Prostate gland (tissue), 2 donors: ENCODE data around the gene AARSD1. TPM values are rescaled to one million over a fixed set of nuclear protein-coding genes. Genes with fewer than 3 reads are reported as not detected.
A peak's percentile ranks its signal among the peaks of the same experiment; 100 is the strongest.
"Not testable (repeated sequence)": the region's sequence is repeated elsewhere in the genome, so short reads cannot be mapped to it uniquely, and the experiment has no call there.

Experiments
- DNase-seq: peaks from one replicate; pipeline ENCODE4 v3.0.0-alpha.2; 2019; ENCODE audit warnings: low spot score
- H3K27ac ChIP-seq, 2 donors: fragments of 200-600 bp; sonication (generic); 2 replicates each; pipeline ENCODE4 v1.5.1; 2017 to 2019
- H3K27me3 ChIP-seq: fragments of 200-600 bp; sonication (generic); replicated peaks from 2 replicates; pipeline ENCODE4 v1.5.1; 2019; ENCODE audit not compliant: insufficient read depth
- H3K36me3 ChIP-seq, 2 donors: fragments of 200-600 bp; sonication (generic); 1 replicate in 1 of 2; 2 replicates in 1 of 2; pipeline versions ENCODE4 v1.5.1 to v1.8.1; 2017 to 2019
- H3K4me1 ChIP-seq: fragments of 200-600 bp; sonication (generic); replicated peaks from 2 replicates; pipeline ENCODE4 v1.5.1; 2019
- H3K4me3 ChIP-seq, 2 donors: fragments of 200-600 bp; sonication (generic); 2 replicates each; pipeline ENCODE4 v1.5.1; 2017 to 2019
- H3K9me3 ChIP-seq: fragments of 200-600 bp; sonication (generic); 2 replicates; pipeline ENCODE4 v1.5.1; 2017
- POLR2A ChIP-seq: fragments of 450-650 bp; IDR thresholded peaks from one replicate; pipeline ENCODE4 v1.6.1; 2016; ENCODE audit warnings: antibody characterized with exemption, mild to moderate bottlenecking
- POLR2AphosphoS5 ChIP-seq: sonication (generic); formaldehyde crosslinking; IDR thresholded peaks from one replicate; pipeline ENCODE4 v1.6.1; 2017; ENCODE audit warnings: antibody characterized with exemption
- WGBS: methylation state at CpG from one replicate; pipeline ENCODE4 v1.1.5; 2018; 5-methylcytosine and 5-hydroxymethylcytosine counted together
- intact Hi-C: fragments of 100-400 bp; cut with DNase I; formaldehyde crosslinking; loops from one replicate; pipeline ENCODE4 v1.14.2; 2022
- total RNA-seq, 2 donors: library from RNA; depleted of rRNA; stranded (reverse); fragments of >200 nt; gene quantifications; one replicate each; pipeline ENCODE4 v1.1.0, GENCODE V29; 2016
- TF ChIP-seq, protein P1 (sequence below), 4 experiments: fragments of 200-600 bp in 2 of 4; fragments of 450-650 bp in 2 of 4; sonication (generic) in 2 of 4; IDR thresholded peaks; 1 replicate in 3 of 4; 2 replicates in 1 of 4; pipeline ENCODE4 v1.5.1; 2016 to 2019; ENCODE audit warnings: antibody characterized with exemption in 4 of 4, mild to moderate bottlenecking in 2 of 4, moderate library complexity in 2 of 4

The AARSD1 gene
- total RNA-seq, 2 donors from 2014 or later: 34.2 to 48.4 TPM

DNA sequence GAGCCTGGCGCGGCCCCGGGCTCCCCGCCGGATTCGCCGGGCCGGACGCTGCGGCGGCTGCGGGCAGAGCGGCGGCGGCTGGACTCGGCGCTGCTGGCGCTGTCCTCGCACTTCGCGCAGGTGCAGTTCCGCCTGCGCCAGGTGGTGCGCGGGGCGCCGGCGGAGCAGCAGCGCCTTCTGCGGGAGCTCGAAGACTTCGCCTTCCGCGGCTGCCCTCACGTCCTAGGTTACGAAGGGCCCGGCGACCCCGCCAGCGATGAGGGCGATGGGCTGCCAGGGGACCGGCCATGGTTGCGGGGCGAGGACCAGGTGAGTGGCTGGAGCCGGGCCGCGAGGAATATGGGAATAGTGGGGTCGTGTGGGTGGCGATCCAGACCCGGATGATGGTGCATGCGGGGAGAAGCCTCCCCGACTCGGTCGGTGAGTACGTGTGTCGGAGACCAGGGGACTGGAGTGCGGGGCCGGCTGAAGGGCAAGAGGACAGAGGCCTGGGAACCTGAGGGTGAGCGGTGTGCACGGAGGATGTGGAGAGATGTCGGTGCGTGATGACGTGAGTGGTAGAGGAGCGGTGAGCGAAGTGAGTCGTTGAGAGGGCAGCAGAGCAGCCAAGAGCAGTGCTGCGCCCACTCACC lies 16.6 kb upstream of the AARSD1 start:
- peak overlapping the region; percentile 72 to 93 for H3K4me3 ChIP-seq
- H3K27me3 ChIP-seq: no peaks in the 10 kb centered on the region
- H3K27ac ChIP-seq: peak overlapping the region; percentile 88 to 95
- H3K4me1 ChIP-seq: peaks cover 5% of the 10 kb centered on the region
- H3K9me3 ChIP-seq: no peaks in the 10 kb centered on the region
- TF ChIP-seq, protein P1, sequence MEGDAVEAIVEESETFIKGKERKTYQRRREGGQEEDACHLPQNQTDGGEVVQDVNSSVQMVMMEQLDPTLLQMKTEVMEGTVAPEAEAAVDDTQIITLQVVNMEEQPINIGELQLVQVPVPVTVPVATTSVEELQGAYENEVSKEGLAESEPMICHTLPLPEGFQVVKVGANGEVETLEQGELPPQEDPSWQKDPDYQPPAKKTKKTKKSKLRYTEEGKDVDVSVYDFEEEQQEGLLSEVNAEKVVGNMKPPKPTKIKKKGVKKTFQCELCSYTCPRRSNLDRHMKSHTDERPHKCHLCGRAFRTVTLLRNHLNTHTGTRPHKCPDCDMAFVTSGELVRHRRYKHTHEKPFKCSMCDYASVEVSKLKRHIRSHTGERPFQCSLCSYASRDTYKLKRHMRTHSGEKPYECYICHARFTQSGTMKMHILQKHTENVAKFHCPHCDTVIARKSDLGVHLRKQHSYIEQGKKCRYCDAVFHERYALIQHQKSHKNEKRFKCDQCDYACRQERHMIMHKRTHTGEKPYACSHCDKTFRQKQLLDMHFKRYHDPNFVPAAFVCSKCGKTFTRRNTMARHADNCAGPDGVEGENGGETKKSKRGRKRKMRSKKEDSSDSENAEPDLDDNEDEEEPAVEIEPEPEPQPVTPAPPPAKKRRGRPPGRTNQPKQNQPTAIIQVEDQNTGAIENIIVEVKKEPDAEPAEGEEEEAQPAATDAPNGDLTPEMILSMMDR (IDR thresholded peaks at IDR 0.05): peak in 2 of 4 experiments; percentile 37 to 42
- peak; percentile 18 for TF ChIP-seq POLR2A
- peak; percentile 22 for TF ChIP-seq POLR2AphosphoS5
- WGBS: under 1% methylated on average over 67 of the region's 67 CpGs
- DNase-seq: peak; percentile 50
- no peaks in the 10 kb centered on the region for H3K36me3 ChIP-seq
- intact Hi-C loops: loop anchor here (2.0 kb wide), 1 partner anchor 18 kb away; the partner anchor contains the start of gene RPL27

DNA sequence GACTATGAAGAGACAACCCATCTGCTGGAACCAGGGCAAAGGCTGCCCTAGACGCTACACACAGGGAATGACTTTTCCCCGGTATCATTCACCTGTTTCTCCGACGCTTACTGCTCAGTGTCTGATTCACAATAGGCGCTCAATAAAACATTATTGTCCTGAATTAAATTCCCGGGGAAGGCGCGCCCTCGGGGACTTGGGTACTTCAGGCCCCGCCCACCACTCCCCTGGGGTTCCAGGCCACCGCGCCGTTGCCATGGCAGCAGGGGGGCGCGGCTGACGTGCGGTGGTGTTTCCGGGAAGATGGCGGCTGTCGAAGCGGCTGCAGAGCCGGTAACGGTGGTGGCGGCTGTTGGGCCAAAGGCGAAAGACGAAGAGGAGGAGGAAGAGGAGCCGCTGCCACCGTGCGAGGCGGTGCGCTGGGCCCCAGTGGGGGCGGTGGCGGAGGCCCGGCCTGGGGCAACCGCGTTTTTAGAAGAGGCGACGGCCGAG lies 16.1 kb upstream of the AARSD1 start, which contains the start of gene RUNDC1:
RUNDC1 (plus strand) TSS at position 292 of the 492 bp plus-strand sequence; CDS start at position 304, 12 bp downstream.
- peak; percentile 94 for DNase-seq
- Histone ChIP-seq H3K36me3 (no peaks in the 10 kb centered on the region), H3K27ac (peak within 1 kb of the TSS; percentile 88 to 95), H3K27me3 (no peaks in the 10 kb centered on the region), H3K9me3 (no peaks in the 10 kb centered on the region), H3K4me3 (peak within 1 kb of the TSS; percentile 72 to 93), H3K4me1 (peaks cover 5% of the 10 kb centered on the region)
- WGBS: under 1% methylated on average over 39 of the region's 39 CpGs
- TF ChIP-seq POLR2AphosphoS5 (peak; percentile 88), POLR2A (peak; percentile 61)
- TF ChIP-seq, protein P1 (IDR thresholded peaks at IDR 0.05): no peak
- intact Hi-C loops: loop anchor here (2.0 kb wide), 1 partner anchor 18 kb away; the partner anchor contains the start of gene RPL27

DNA sequence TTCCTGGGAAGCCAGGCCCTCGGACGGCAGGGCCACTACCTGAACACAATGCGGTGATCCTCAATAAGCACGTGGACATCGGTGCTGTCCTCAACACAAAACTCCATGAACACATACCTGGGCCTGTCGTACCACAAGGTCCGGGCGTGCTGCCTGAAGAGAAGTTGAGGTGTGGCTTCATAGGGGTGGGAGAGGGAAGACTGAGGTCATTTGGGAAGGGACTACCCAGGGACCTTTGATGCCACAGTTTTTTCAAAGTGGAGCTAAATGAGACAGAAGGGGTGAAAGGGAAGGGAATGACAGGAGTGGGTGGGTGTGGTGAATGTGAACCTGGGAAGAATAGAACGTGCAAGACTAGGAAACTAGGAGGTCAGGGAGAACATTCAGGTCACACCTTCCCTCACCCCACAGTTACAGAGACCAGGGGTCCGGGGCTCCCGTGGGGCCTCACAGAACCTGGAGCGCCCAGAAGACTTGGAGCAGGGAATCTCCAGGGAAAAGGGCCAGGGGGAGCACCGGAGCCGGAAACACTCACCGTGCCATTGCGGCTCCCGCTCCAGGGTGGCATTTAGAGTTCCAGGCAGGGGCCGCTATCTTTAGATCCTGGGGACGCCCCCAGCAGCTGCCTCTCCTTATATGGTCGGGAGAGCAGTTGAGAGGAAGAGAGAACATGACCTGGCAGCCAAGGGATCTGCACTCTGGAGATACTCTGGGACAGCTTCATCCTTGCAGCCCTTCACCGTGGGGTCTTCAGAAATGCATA lies 15.4 kb upstream of the AARSD1 start, which contains the start of gene PTGES3L:
PTGES3L (minus strand) TSS at position 570 of the 763 bp plus-strand sequence; CDS start at position 543, 27 bp downstream.
- intact Hi-C loops: loop anchor here (2.0 kb wide), 1 partner anchor 19 kb away; the partner anchor contains the start of gene RPL27
- H3K4me1 ChIP-seq: peaks cover 2% of the 10 kb centered on the region

DNA sequence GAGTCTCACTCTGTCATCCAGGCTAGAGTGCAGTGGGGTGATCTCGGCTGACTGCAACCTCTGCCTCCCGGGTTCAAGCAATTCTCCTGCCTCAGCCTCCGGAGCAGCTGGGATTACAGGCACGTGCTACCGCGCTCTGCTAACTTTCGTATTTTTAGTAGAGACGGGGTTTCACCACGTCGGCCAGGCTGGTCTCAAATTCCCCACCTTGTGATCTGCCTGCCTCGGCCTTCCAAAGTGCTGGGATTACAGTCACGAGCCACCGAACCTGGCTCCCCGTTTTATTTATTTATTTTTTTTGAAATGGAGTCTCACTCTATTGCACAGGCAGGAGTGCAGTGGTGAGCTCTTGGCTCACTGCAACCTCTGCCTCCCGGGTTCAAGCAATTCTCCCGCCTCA lies 11.4 kb upstream of the AARSD1 start:
- H3K4me3 ChIP-seq, H3K27me3 ChIP-seq, DNase-seq, intact Hi-C loops, H3K27ac ChIP-seq, H3K4me1 ChIP-seq, H3K36me3 ChIP-seq, H3K9me3 ChIP-seq: not testable (repeated sequence)
- WGBS: 91% methylated on average over 16 of the region's 16 CpGs

More for the DNA sequence above, 15.4 kb upstream of the AARSD1 start, which contains the start of gene PTGES3L:
- H3K4me3 ChIP-seq: peak within 1 kb of the TSS; percentile 72 to 93
- H3K27ac ChIP-seq: peak within 1 kb of the TSS; percentile 88 to 95
- peak; percentile 28 for DNase-seq
- no peaks in the 10 kb centered on the region for H3K9me3 ChIP-seq
- TF ChIP-seq POLR2A (no peak), POLR2AphosphoS5 (no peak)
- TF ChIP-seq, protein P1 (IDR thresholded peaks at IDR 0.05): no peak
- no peaks in the 10 kb centered on the region for H3K27me3 ChIP-seq
- 29% methylated on average over 21 of the region's 21 CpGs for WGBS
- H3K36me3 ChIP-seq: no peaks in the 10 kb centered on the region

DNA sequence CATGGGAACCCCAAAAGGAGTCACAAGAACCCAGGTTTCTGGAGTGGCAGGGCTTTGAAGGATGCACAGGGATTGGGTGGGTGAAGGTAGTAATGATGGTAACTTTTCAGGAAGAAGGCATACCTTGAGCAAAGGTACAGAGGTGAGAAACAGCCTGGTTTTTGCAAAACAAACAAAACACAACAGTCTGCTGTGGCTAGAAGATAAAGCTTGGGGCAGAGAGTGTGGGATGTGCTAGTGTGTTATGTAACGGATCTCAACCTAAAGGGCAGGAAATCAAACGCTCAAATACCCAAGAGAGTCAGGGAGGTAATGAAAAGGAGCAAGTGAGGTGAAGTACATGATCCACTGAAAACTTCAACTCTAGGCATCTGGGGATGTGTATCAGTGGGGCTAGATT lies 11.0 kb upstream of the AARSD1 start:
- no peak for DNase-seq
- Histone ChIP-seq H3K27me3 (no peaks in the 10 kb centered on the region), H3K27ac (no peak overlapping the region), H3K9me3 (no peaks in the 10 kb centered on the region), H3K36me3 (no peaks in the 10 kb centered on the region), H3K4me3 (no peak overlapping the region), H3K4me1 (no peaks in the 10 kb centered on the region)
- intact Hi-C loops: no loop called here
- TF ChIP-seq POLR2A (no peak), POLR2AphosphoS5 (no peak)
- TF ChIP-seq, protein P1 (IDR thresholded peaks at IDR 0.05): no peak
- WGBS: 58% methylated on average over 2 of the region's 2 CpGs

DNA sequence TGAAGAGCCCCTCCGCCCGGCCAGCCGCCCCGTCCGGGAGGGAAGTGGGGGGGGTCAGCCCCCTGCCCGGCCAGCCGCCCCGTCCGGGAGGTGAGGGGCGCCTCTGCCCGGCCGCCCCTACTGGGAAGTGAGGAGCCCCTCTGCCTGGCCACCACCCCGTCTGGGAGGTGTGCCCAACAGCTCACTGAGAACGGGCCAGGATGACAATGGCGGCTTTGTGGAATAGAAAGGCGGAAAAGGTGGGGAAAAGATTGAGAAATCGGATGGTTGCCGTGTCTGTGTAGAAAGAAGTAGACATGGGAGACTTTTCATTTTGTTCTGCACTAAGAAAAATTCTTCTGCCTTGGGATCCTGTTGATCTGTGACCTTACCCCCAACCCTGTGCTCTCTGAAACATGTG lies 9.1 kb upstream of the AARSD1 start:
- H3K27ac ChIP-seq, H3K4me1 ChIP-seq, intact Hi-C loops, H3K27me3 ChIP-seq, DNase-seq, H3K9me3 ChIP-seq, H3K4me3 ChIP-seq, H3K36me3 ChIP-seq: not testable (repeated sequence)
- WGBS: 73% methylated on average over 5 of the region's 18 CpGs
